Neural cell (in vitro differentiated cells): Measurements from ENCODE around the gene WFDC5. TPM values are rescaled to one million over a fixed set of nuclear protein-coding genes. Genes with fewer than 3 reads are reported as not detected.

Source experiments
- H2AFZ ChIP-seq: fragments of 200-600, 300-800 bp; sonication (generic), shearing (Covaris generic); 2 replicates; pipeline ENCODE4 v1.6.0; 2014; ENCODE audit warnings: low read depth, mild to moderate bottlenecking, antibody characterized with exemption, low read length, moderate library complexity
- H3F3A ChIP-seq: fragments of 200-600 bp; shearing (Covaris generic); 2 replicates; pipeline ENCODE4 v1.6.1; 2016; ENCODE audit warnings: mild to moderate bottlenecking, moderate library complexity, mixed read lengths, antibody characterized with exemption, low read length; ENCODE audit not compliant: insufficient read depth, poor library complexity, severe bottlenecking
- H3K27ac ChIP-seq: fragments of 200-600, 300-800 bp; sonication (generic), shearing (Covaris generic); 2 replicates; pipeline ENCODE4 v1.5.1; 2014; ENCODE audit warnings: mild to moderate bottlenecking, low read length, moderate library complexity
- H3K27me3 ChIP-seq: fragments of 300-800, 200-600 bp; sonication (generic), shearing (Covaris generic); 2 replicates; pipeline ENCODE4 v1.6.0; 2014; ENCODE audit warnings: mild to moderate bottlenecking, low read depth, low read length, moderate library complexity; ENCODE audit not compliant: insufficient read depth
- H3K36me3 ChIP-seq: fragments of 300-800, 200-600 bp; sonication (generic), shearing (Covaris generic); 2 replicates; pipeline ENCODE4 v1.5.1; 2014; ENCODE audit warnings: mild to moderate bottlenecking, antibody characterized with exemption, low read length, moderate library complexity; ENCODE audit not compliant: insufficient read depth
- H3K4me2 ChIP-seq: fragments of 300-800, 200-600 bp; sonication (generic), shearing (Covaris generic); 2 replicates; pipeline ENCODE4 v1.6.0; 2014; ENCODE audit warnings: mild to moderate bottlenecking, low read length
- H3K4me3 ChIP-seq: fragments of 300-800, 200-600 bp; sonication (generic), shearing (Covaris generic); 2 replicates; pipeline ENCODE4 v1.5.1; 2014; ENCODE audit warnings: mild to moderate bottlenecking, low read length, moderate library complexity
- H3K79me2 ChIP-seq: fragments of 200-600 bp; shearing (Covaris generic); replicated peaks from 2 replicates; pipeline ENCODE4 v1.6.0; 2014; ENCODE audit warnings: mild to moderate bottlenecking, low read length, moderate library complexity; ENCODE audit not compliant: insufficient read depth
- H3K9ac ChIP-seq: fragments of 300-800, 200-600 bp; sonication (generic), shearing (Covaris generic); 2 replicates; pipeline ENCODE4 v1.6.1; 2016; ENCODE audit warnings: mild to moderate bottlenecking, low read length, mixed read lengths
- H3K9me2 ChIP-seq: fragments of 200-600 bp; shearing (Covaris generic); 2 replicates; pipeline ENCODE4 v1.6.1; 2016; ENCODE audit warnings: mild to moderate bottlenecking, low read length, mixed read lengths; ENCODE audit not compliant: insufficient read depth
- H3K9me3 ChIP-seq: fragments of 200-600, 300-800 bp; sonication (generic), shearing (Covaris generic); 2 replicates; pipeline ENCODE4 v1.6.1; 2016; ENCODE audit warnings: mild to moderate bottlenecking, mixed run types, low read length, moderate library complexity, mixed read lengths
- H4K20me1 ChIP-seq: fragments of 200-600 bp; shearing (Covaris generic); 2 replicates; pipeline ENCODE4 v1.6.1; 2016; ENCODE audit warnings: mild to moderate bottlenecking, mixed run types; ENCODE audit not compliant: insufficient read depth
- EP300 ChIP-seq: fragments of 450-650 bp; conservative IDR thresholded peaks from 2 replicates; pipeline ENCODE4 v1.6.1; 2014; ENCODE audit warnings: antibody characterized with exemption, mild to moderate bottlenecking, moderate library complexity; ENCODE audit not compliant: poor library complexity, severe bottlenecking
- EZH2 ChIP-seq: fragments of 200-600, 300-800 bp; shearing (Covaris generic), sonication (generic); IDR thresholded peaks from 2 replicates; pipeline ENCODE4 v1.6.1; 2014; ENCODE audit warnings: antibody characterized with exemption, low read length, borderline replicate concordance, mild to moderate bottlenecking; ENCODE audit not compliant: insufficient read depth, poor library complexity, severe bottlenecking
- MXI1 ChIP-seq: fragments of 450-650 bp; conservative IDR thresholded peaks from 2 replicates; pipeline ENCODE4 v1.6.1; 2014; ENCODE audit warnings: antibody characterized with exemption, mild to moderate bottlenecking; ENCODE audit not compliant: poor library complexity, severe bottlenecking
- POLR2AphosphoS5 ChIP-seq: IDR thresholded peaks from 2 replicates; pipeline ENCODE4 v1.6.1; 2012
- RAD21 ChIP-seq: fragments of 450-650 bp; conservative IDR thresholded peaks from 2 replicates; pipeline ENCODE4 v1.6.1; 2014; ENCODE audit warnings: antibody characterized with exemption, mild to moderate bottlenecking, moderate library complexity
- SMC3 ChIP-seq: fragments of 450-650 bp; conservative IDR thresholded peaks from 2 replicates; pipeline ENCODE4 v1.6.1; 2014; ENCODE audit warnings: antibody characterized with exemption, mild to moderate bottlenecking, moderate library complexity; ENCODE audit not compliant: poor library complexity
- TAF1 ChIP-seq: IDR thresholded peaks from 2 replicates; pipeline ENCODE4 v1.6.1; 2012; ENCODE audit warnings: low read depth
- polyA plus RNA-seq: library from polyadenylated mRNA; depleted of rRNA; stranded (reverse); fragments of >200 nt; gene quantifications from 2 replicates; pipeline ENCODE4 v1.2.3, GENCODE V29; 2014
- TF ChIP-seq, protein P1 (sequence below): fragments of 450-650 bp; IDR thresholded peaks from 2 replicates; pipeline ENCODE4 v1.5.1; 2014; ENCODE audit warnings: antibody characterized with exemption, mild to moderate bottlenecking, moderate library complexity; ENCODE audit not compliant: poor library complexity, severe bottlenecking
- TF ChIP-seq, protein P2 (sequence below): IDR thresholded peaks from 2 replicates; pipeline ENCODE4 v1.6.1; 2012; ENCODE audit warnings: borderline replicate concordance

Gene WFDC5
- polyA plus RNA-seq, 1 donor from 2014 or later: not detected

DNA sequence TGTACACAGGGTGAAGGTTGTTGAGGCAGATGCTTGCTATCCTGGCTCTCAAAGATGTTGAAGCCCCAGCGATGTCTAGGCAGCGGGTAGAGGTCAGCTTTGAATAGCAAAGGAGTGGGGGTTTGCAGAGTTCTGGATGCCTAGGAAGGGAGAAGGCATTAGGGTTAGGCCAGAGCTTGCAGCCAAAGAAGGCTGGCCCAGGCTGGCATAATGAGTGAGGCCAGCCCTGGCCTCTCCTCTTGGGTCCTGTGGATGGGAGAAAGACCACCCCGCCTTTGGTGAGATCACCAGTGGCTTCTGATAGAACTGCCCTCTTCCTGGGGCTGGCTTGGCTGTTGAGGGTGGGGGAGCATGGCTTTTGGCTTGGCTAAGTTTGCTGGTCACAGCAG, 406 bp upstream of the WFDC5 start:
- no peaks in the 10 kb centered on the region for H3K27me3 ChIP-seq
- H3K27ac ChIP-seq: no peak overlapping the region
- no peaks in the 10 kb centered on the region for H3K9me3 ChIP-seq
- no peaks in the 10 kb centered on the region for H3K9me2 ChIP-seq
- H3K4me3 ChIP-seq: no peak overlapping the region
- no peak overlapping the region for H2AFZ ChIP-seq
- H3K4me2 ChIP-seq: no peak overlapping the region
- no peaks in the 10 kb centered on the region for H3F3A ChIP-seq
- no peaks in the 10 kb centered on the region for H4K20me1 ChIP-seq
- H3K9ac ChIP-seq: no peak overlapping the region
- TF ChIP-seq SMC3 (no peak), TAF1 (no peak), EZH2 (no peak), MXI1 (no peak), POLR2AphosphoS5 (no peak), EP300 (no peak), RAD21 (no peak)
- TF ChIP-seq, protein P1, sequence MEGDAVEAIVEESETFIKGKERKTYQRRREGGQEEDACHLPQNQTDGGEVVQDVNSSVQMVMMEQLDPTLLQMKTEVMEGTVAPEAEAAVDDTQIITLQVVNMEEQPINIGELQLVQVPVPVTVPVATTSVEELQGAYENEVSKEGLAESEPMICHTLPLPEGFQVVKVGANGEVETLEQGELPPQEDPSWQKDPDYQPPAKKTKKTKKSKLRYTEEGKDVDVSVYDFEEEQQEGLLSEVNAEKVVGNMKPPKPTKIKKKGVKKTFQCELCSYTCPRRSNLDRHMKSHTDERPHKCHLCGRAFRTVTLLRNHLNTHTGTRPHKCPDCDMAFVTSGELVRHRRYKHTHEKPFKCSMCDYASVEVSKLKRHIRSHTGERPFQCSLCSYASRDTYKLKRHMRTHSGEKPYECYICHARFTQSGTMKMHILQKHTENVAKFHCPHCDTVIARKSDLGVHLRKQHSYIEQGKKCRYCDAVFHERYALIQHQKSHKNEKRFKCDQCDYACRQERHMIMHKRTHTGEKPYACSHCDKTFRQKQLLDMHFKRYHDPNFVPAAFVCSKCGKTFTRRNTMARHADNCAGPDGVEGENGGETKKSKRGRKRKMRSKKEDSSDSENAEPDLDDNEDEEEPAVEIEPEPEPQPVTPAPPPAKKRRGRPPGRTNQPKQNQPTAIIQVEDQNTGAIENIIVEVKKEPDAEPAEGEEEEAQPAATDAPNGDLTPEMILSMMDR: no peak
- TF ChIP-seq, protein P2, sequence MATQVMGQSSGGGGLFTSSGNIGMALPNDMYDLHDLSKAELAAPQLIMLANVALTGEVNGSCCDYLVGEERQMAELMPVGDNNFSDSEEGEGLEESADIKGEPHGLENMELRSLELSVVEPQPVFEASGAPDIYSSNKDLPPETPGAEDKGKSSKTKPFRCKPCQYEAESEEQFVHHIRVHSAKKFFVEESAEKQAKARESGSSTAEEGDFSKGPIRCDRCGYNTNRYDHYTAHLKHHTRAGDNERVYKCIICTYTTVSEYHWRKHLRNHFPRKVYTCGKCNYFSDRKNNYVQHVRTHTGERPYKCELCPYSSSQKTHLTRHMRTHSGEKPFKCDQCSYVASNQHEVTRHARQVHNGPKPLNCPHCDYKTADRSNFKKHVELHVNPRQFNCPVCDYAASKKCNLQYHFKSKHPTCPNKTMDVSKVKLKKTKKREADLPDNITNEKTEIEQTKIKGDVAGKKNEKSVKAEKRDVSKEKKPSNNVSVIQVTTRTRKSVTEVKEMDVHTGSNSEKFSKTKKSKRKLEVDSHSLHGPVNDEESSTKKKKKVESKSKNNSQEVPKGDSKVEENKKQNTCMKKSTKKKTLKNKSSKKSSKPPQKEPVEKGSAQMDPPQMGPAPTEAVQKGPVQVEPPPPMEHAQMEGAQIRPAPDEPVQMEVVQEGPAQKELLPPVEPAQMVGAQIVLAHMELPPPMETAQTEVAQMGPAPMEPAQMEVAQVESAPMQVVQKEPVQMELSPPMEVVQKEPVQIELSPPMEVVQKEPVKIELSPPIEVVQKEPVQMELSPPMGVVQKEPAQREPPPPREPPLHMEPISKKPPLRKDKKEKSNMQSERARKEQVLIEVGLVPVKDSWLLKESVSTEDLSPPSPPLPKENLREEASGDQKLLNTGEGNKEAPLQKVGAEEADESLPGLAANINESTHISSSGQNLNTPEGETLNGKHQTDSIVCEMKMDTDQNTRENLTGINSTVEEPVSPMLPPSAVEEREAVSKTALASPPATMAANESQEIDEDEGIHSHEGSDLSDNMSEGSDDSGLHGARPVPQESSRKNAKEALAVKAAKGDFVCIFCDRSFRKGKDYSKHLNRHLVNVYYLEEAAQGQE: no peak
- no peaks in the 10 kb centered on the region for H3K79me2 ChIP-seq
- H3K36me3 ChIP-seq: no peaks in the 10 kb centered on the region

DNA sequence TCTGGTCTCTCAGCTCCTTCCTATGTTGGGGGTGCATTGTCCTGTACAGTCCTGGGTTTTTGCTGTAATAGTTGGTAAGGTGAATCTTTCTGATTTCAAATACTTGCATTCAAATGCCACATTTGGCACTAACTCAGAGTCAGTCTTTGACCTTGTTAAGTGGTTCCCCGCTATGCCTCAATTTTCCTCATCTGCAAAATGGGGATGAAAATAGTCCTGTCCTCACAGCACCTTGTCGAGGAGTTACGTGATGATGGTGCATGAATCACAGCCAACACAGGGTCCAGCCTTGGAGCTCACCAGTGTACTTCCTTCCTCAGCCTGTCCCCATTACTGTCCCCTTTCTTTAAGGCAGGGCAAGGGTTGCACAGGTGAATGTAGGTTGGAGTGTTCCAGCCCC, 1.1 kb downstream of the WFDC5 start:
- Histone ChIP-seq H2AFZ (no peak overlapping the region), H3K27ac (no peak overlapping the region), H3K79me2 (no peaks in the 10 kb centered on the region), H3K4me3 (no peak overlapping the region), H3K9me2 (no peaks in the 10 kb centered on the region), H3K9ac (no peak overlapping the region), H4K20me1 (no peaks in the 10 kb centered on the region), H3K36me3 (no peaks in the 10 kb centered on the region), H3F3A (no peaks in the 10 kb centered on the region), H3K9me3 (no peaks in the 10 kb centered on the region), H3K4me2 (no peak overlapping the region), H3K27me3 (no peaks in the 10 kb centered on the region)
- TF ChIP-seq EZH2: no peak
- TF ChIP-seq SMC3: no peak
- no peak for TF ChIP-seq EP300
- no peak for TF ChIP-seq TAF1
- TF ChIP-seq MXI1: no peak
- TF ChIP-seq, protein P1: no peak
- no peak for TF ChIP-seq RAD21
- TF ChIP-seq, protein P2: no peak
- TF ChIP-seq POLR2AphosphoS5: no peak
